PC-3 (cell line): ENCODE results near the gene IGFBP3.

Source experiments
- EZH2 ChIP-seq: fragments of 300-600 bp; sonication (generic); IDR thresholded peaks from one replicate; pipeline ENCODE4 v1.6.1; 2017; ENCODE audit warnings: antibody characterized with exemption, mild to moderate bottlenecking, low read length; ENCODE audit not compliant: unreplicated experiment
- EZH2phosphoT487 ChIP-seq: fragments of 300-600 bp; sonication (generic); IDR thresholded peaks from 2 replicates; pipeline ENCODE4 v1.6.1; 2018; ENCODE audit warnings: mild to moderate bottlenecking, antibody characterized with exemption, low read length, borderline replicate concordance
- TF ChIP-seq, protein P1 (sequence below): fragments of 300-600 bp; sonication (generic); conservative IDR thresholded peaks from 2 replicates; pipeline ENCODE4 v1.5.1; 2017; ENCODE audit warnings: antibody characterized with exemption, low read depth, mild to moderate bottlenecking, low read length

DNA sequence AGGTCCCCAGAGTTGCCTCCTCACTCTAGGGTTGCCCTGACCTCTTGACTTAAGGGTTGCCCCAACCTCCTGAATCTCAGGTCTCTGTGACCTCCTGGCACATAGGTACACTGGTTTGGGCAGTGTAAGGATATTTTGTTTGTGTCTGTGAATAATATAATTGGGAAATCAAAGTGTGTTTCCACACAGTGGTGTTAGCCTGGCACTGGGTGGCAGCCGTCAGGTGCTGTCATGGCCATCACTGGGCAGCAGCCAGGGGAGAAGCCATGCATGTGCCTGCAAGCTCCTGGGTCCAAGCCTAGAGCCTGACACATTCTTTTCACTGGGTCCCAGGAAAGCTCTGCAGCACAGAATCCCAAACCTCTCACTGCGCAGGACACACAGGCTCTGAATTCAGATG, 44.6 kb downstream of the IGFBP3 start:
- TF ChIP-seq, protein P1, sequence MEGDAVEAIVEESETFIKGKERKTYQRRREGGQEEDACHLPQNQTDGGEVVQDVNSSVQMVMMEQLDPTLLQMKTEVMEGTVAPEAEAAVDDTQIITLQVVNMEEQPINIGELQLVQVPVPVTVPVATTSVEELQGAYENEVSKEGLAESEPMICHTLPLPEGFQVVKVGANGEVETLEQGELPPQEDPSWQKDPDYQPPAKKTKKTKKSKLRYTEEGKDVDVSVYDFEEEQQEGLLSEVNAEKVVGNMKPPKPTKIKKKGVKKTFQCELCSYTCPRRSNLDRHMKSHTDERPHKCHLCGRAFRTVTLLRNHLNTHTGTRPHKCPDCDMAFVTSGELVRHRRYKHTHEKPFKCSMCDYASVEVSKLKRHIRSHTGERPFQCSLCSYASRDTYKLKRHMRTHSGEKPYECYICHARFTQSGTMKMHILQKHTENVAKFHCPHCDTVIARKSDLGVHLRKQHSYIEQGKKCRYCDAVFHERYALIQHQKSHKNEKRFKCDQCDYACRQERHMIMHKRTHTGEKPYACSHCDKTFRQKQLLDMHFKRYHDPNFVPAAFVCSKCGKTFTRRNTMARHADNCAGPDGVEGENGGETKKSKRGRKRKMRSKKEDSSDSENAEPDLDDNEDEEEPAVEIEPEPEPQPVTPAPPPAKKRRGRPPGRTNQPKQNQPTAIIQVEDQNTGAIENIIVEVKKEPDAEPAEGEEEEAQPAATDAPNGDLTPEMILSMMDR, result no peak
- no peak for TF ChIP-seq EZH2
- TF ChIP-seq EZH2phosphoT487, result no peak
